Ovary (tissue), 9 donors: ENCODE results near the gene CTDP1. TPM values are rescaled to one million over a fixed set of nuclear protein-coding genes. Genes with fewer than 3 reads are reported as not detected.

Source experiments
- DNase-seq, 5 donors: peaks; one replicate each; pipeline ENCODE4 v3.0.0-alpha.2; 2019 to 2020
- H3K27ac ChIP-seq, 2 donors: fragments of 200-600 bp; one replicate each; pipeline versions ENCODE4 v1.5.1 to v1.8.0; 2019 to 2022
- H3K27me3 ChIP-seq: fragments of 200-600 bp; one replicate; pipeline ENCODE4 v1.8.0; 2022
- H3K36me3 ChIP-seq: fragments of 200-600 bp; sonication (generic); one replicate; pipeline ENCODE4 v1.5.1; 2019
- H3K4me1 ChIP-seq: one replicate; pipeline ENCODE4 v1.8.1; 2013; ENCODE audit warnings: mild to moderate bottlenecking, moderate library complexity; ENCODE audit not compliant: insufficient read depth
- H3K4me3 ChIP-seq: fragments of 200-600 bp; sonication (generic); one replicate; pipeline ENCODE4 v1.5.1; 2017
- H3K9me3 ChIP-seq, 2 donors: fragments of 200-600 bp in 1 of 2; sonication (generic) in 1 of 2; one replicate each; pipeline versions ENCODE4 v1.5.1 to v1.8.1; 2013 to 2019; ENCODE audit warnings: mild to moderate bottlenecking in 1 of 2, moderate library complexity in 1 of 2
- CTCF ChIP-seq, 3 donors: fragments of 450-650 bp in 2 of 3; fragments of 200-600 bp in 1 of 3; IDR thresholded peaks; one replicate each; pipeline versions ENCODE4 v1.5.1 to v1.8.0; 2016 to 2022; ENCODE audit warnings: antibody characterized with exemption in 3 of 3, mild to moderate bottlenecking in 1 of 3
- EP300 ChIP-seq: sonication (generic); formaldehyde crosslinking; IDR thresholded peaks from one replicate; pipeline ENCODE4 v1.6.1; 2017; ENCODE audit warnings: antibody characterized with exemption
- POLR2A ChIP-seq: fragments of 450-650 bp; IDR thresholded peaks from one replicate; pipeline ENCODE4 v1.6.1; 2017; ENCODE audit warnings: antibody characterized with exemption, mild to moderate bottlenecking, moderate library complexity
- WGBS, 3 donors: extraction: QIAGEN DNeasy Blood & Tissue Kit in 1 of 3; methylation state at CpG; one replicate each; pipeline versions ENCODE4 v1.1.5 to v1.1.7; 2013 to 2017; 5-methylcytosine and 5-hydroxymethylcytosine counted together
- intact Hi-C, 4 donors: fragments of 100-400 bp; cut with DNase I; formaldehyde crosslinking; loops; one replicate each; pipeline versions ENCODE4 v1.11.0 to v1.15.1; 2022 to 2023
- polyA plus RNA-seq, 2 donors: library from polyadenylated mRNA; stranded (reverse); fragments of 200-250 nt in 1 of 2; fragments of 350-450 nt in 1 of 2; fragmentation: Illumina TruSeq in 1 of 2; extraction: RNeasy Lipid Tissue Mini Kit (QIAGEN cat#74804) in 1 of 2; gene quantifications; one replicate each; pipeline ENCODE4 v1.2.3, GENCODE V29; 2013 to 2014
- total RNA-seq, 7 donors: library from RNA; depleted of rRNA in 2 of 7; stranded (reverse); fragments of >200 nt in 2 of 7; fragmentation: NEBNext Ultra II Directional in 3 of 7; extraction: Animal tissue kit (Norgen Biotek cat#: 25700) in 3 of 7; gene quantifications; one replicate each; pipeline versions ENCODE4 v1.1.0 to v1.2.4, GENCODE V29; 2016 to 2023
- donor health status: DM: no; HTN: no; CAD: no; lungs with moderate emphysema.
- donor health status: DM: no; HTN: no; CAD: no.
- donor health status: Bipolar disorder and iron deficiency.
- donor health status: DM: yes; HTN: yes; CAD: no.
- donor health status: DM: no; HTN: no; CAD: no.
- donor health status: DM: yes; HTN: yes; CAD: no.

CTDP1 gene
- total and polyA plus RNA-seq, 9 donors, result 2.5 to 15.2 (median 11.2) TPM

- Histone ChIP-seq H3K4me3 (no peak overlapping the region), H3K36me3 (no peaks in the 10 kb centered on the region), H3K27ac (no peak overlapping the region), H3K9me3 (no peaks in the 10 kb centered on the region), H3K4me1 (peaks cover 12% of the 10 kb centered on the region), H3K27me3 (no peaks in the 10 kb centered on the region)
- intact Hi-C loops, result no loop called here
- no peak for TF ChIP-seq CTCF (IDR thresholded peaks at IDR 0.05)
- TF ChIP-seq EP300, result no peak
- no peak for TF ChIP-seq POLR2A
- 85 to 91% (median 88%) methylated on average over 21 of the region's 21 CpGs for WGBS, 3 donors
- no peak for DNase-seq
Observed at GRCh38 chr18:79681484-79682387, 2.1 kb downstream of the CTDP1 start.

- Histone ChIP-seq H3K36me3 (no peaks in the 10 kb centered on the region), H3K9me3 (no peaks in the 10 kb centered on the region), H3K4me3 (no peak overlapping the region), H3K27me3 (no peaks in the 10 kb centered on the region), H3K4me1 (peaks cover 11% of the 10 kb centered on the region), H3K27ac (no peak overlapping the region)
- TF ChIP-seq CTCF (IDR thresholded peaks at IDR 0.05) (no peak), EP300 (no peak), POLR2A (no peak)
- intact Hi-C loops, result no loop called here
- WGBS, 3 donors, result 88 to 94% (median 90%) methylated on average over 11 of the region's 11 CpGs
- DNase-seq, result no peak
Observed at GRCh38 chr18:79682481-79682880, 2.9 kb downstream of the CTDP1 start.

- no peaks in the 10 kb centered on the region for H3K36me3 ChIP-seq
- TF ChIP-seq POLR2A (no peak), CTCF (IDR thresholded peaks at IDR 0.05) (no peak), EP300 (no peak)
- no peaks in the 10 kb centered on the region for H3K9me3 ChIP-seq
- DNase-seq, result no peak
- H3K27me3 ChIP-seq, result no peaks in the 10 kb centered on the region
- no peak overlapping the region for H3K4me3 ChIP-seq
- intact Hi-C loops, result no loop called here
- peaks cover 11% of the 10 kb centered on the region for H3K4me1 ChIP-seq
- 80 to 87% (median 84%) methylated on average over 15 of the region's 15 CpGs for WGBS, 3 donors
- H3K27ac ChIP-seq, result no peak overlapping the region
Observed at GRCh38 chr18:79682894-79683625, 3.5 kb downstream of the CTDP1 start.

DNA sequence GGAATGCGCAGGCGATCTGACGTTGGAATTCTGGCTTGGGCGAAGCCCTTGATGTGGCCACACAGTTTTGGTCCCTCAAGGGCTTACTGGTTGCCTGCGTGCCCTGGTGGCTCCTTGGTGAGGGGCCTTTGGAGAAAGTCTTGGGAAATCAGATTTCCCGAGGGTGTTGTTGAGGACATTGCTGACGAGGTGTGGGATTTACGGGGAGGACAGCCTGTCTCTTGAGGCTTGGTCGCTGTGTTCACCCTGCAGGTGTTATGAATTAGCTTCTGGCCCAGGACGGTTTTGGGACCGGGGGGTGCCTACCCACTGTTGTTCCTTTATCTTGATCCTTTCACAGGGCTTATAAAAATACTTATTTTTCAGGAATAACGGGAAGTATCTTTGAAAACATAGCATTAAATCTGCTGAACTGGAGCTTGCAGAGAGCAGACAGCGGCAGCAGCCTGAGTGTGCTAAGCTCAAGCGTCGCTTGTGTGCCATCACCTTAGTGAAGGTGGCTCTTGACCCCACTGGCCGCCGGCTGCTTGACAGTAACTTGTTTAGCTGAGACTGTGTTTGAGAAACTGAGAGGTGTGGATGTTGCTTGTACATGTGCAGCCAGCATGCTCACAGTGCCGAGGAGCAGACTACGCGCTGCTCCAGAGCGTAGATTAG is 4.2 kb downstream of the CTDP1 start:
- no peak overlapping the region for H3K27ac ChIP-seq
- no peak overlapping the region for H3K4me3 ChIP-seq
- peaks cover 11% of the 10 kb centered on the region for H3K4me1 ChIP-seq
- TF ChIP-seq POLR2A (no peak), CTCF (IDR thresholded peaks at IDR 0.05) (no peak), EP300 (no peak)
- no peaks in the 10 kb centered on the region for H3K36me3 ChIP-seq
- intact Hi-C loops, result no loop called here
- no peaks in the 10 kb centered on the region for H3K9me3 ChIP-seq
- no peaks in the 10 kb centered on the region for H3K27me3 ChIP-seq
- WGBS, 3 donors, result 89 to 90% (median 90%) methylated on average over 21 of the region's 21 CpGs
- DNase-seq, result no peak
